Liver (tissue), 3 donors: Measurements from ENCODE around the gene ATP11C.

Source experiments
- CTCF ChIP-seq: fragments of 150-350 bp; IDR thresholded peaks from 2 replicates; pipeline ENCODE4 v1.5.1; 2017; ENCODE audit warnings: improper control_type of control experiment, low read depth, low read length; ENCODE audit not compliant: missing input control
- EGR1 ChIP-seq, 2 donors: IDR thresholded peaks; 2 replicates each; pipeline ENCODE4 v1.6.1; 2016 to 2018; ENCODE audit warnings: antibody characterized with exemption in 2 of 2, low read depth in 2 of 2
- JUND ChIP-seq, 2 donors: IDR thresholded peaks; 2 replicates each; pipeline ENCODE4 v1.6.1; 2016; ENCODE audit warnings: antibody characterized with exemption in 2 of 2
- RAD21 ChIP-seq, 2 donors: IDR thresholded peaks; 2 replicates each; pipeline ENCODE4 v1.6.1; 2016; ENCODE audit warnings: antibody characterized with exemption in 2 of 2, mild to moderate bottlenecking in 2 of 2
- TAF1 ChIP-seq: conservative IDR thresholded peaks from 2 replicates; pipeline ENCODE4 v1.6.1; 2016; ENCODE audit warnings: antibody characterized with exemption, mild to moderate bottlenecking
- donor health status: healthy.
- donor health status: healthy.

GRCh38 chrX:139881130-139881529, 51.7 kb downstream of the ATP11C start:
- TF ChIP-seq RAD21 (IDR thresholded peaks at IDR 0.05) (no peak), CTCF (no peak), JUND (IDR thresholded peaks at IDR 0.05) (no peak), TAF1 (no peak), EGR1 (IDR thresholded peaks at IDR 0.05; ENCODE audit: low read depth in 2 of 2) (no peak)
